Measurements from ENCODE around the gene MYO18B.

DNA sequence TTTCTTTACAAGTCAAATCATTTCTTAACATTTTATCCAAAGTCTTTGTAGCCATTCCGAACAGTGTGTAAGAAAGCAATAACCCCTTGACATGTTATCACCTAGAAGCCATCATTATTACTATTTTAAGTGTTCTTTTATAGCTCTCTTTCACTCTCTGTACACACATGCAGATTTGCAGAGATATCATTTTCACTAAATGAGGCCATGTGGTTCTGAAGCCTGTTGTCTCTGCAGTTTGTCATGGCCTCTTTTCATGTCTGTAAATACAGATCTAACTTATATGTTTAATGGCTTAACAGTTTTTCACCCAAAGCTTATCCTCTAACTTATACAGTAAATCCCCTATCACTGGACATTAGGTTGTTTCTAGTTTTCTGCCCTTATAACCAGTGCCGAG, 166.8 kb downstream of the MYO18B start:
- no peak for TF ChIP-seq BRCA1 (IDR thresholded peaks at IDR 0.05; ENCODE audit: low read depth, low read length)
- TF ChIP-seq YY1 (IDR thresholded peaks at IDR 0.05; ENCODE audit: low read depth, low read length): no peak
